Dendritic cell treated with granulocyte-macrophage colony-stimulating factor and Interleukin-4, amounts not matched to agents 40 ng/mL and 50 ng/mL, for 4 days (primary cell): ENCODE measurements around the gene GPR25.

Experiments
- H3K27ac Mint-ChIP-seq: one replicate; pipeline ENCODE4 v1.8.0; 2022; ENCODE audit warnings: mild to moderate bottlenecking, mixed read lengths
- H3K27me3 Mint-ChIP-seq: one replicate; pipeline ENCODE4 v1.8.0; 2022; ENCODE audit warnings: mild to moderate bottlenecking, mixed read lengths
- H3K36me3 Mint-ChIP-seq: one replicate; pipeline ENCODE4 v1.8.0; 2022; ENCODE audit warnings: low read depth, mixed read lengths
- H3K4me1 Mint-ChIP-seq: one replicate; pipeline ENCODE4 v1.8.0; 2022; ENCODE audit warnings: low read depth, mixed read lengths
- H3K4me3 Mint-ChIP-seq: one replicate; pipeline ENCODE4 v1.8.0; 2022; ENCODE audit warnings: mild to moderate bottlenecking, moderate library complexity, mixed read lengths
- H3K9me3 Mint-ChIP-seq: one replicate; pipeline ENCODE4 v1.8.0; 2022; ENCODE audit warnings: mixed read lengths
- intact Hi-C: fragments of 100-400 bp; cut with micrococcal nuclease; formaldehyde crosslinking; loops from one replicate; pipeline ENCODE4 v1.15.0; 2022

Gene GPR25

GRCh38 chr1:200894712-200895442, 22.1 kb downstream of the GPR25 start, which contains the start of gene INAVA:
INAVA (plus strand) TSS chr1:200894900; CDS start chr1:200898401, 3,501 bp downstream.
- no peaks in the 10 kb centered on the region for H3K9me3 Mint-ChIP-seq
- peaks cover 42% of the 10 kb centered on the region for H3K4me1 Mint-ChIP-seq
- H3K27me3 Mint-ChIP-seq, result peaks cover 36% of the 10 kb centered on the region
- no peak within 1 kb of the TSS for H3K4me3 Mint-ChIP-seq
- H3K27ac Mint-ChIP-seq, result no peak within 1 kb of the TSS
- no peaks in the 10 kb centered on the region for H3K36me3 Mint-ChIP-seq
- intact Hi-C loops, result no loop called here

- Mint-ChIP-seq H3K27ac (no peak overlapping the region), H3K27me3 (peaks cover 30% of the 10 kb centered on the region), H3K4me1 (peaks cover 39% of the 10 kb centered on the region), H3K4me3 (no peak overlapping the region), H3K9me3 (no peaks in the 10 kb centered on the region), H3K36me3 (no peaks in the 10 kb centered on the region)
- intact Hi-C loops, result no loop called here
Observed at GRCh38 chr1:200895443-200895789, 22.6 kb downstream of the GPR25 start.

- intact Hi-C loops, result no loop called here
- no peaks in the 10 kb centered on the region for H3K9me3 Mint-ChIP-seq
- no peak overlapping the region for H3K27ac Mint-ChIP-seq
- peaks cover 34% of the 10 kb centered on the region for H3K4me1 Mint-ChIP-seq
- no peaks in the 10 kb centered on the region for H3K36me3 Mint-ChIP-seq
- H3K4me3 Mint-ChIP-seq, result no peak overlapping the region
- peaks cover 25% of the 10 kb centered on the region for H3K27me3 Mint-ChIP-seq
Observed at GRCh38 chr1:200895801-200896530, 23.2 kb downstream of the GPR25 start.

GRCh38 chr1:200896531-200897196, 23.9 kb downstream of the GPR25 start:
- no peak overlapping the region for H3K27ac Mint-ChIP-seq
- H3K4me1 Mint-ChIP-seq, result peaks cover 28% of the 10 kb centered on the region
- H3K27me3 Mint-ChIP-seq, result peaks cover 19% of the 10 kb centered on the region
- no peak overlapping the region for H3K4me3 Mint-ChIP-seq
- no peaks in the 10 kb centered on the region for H3K36me3 Mint-ChIP-seq
- H3K9me3 Mint-ChIP-seq, result no peaks in the 10 kb centered on the region
- intact Hi-C loops, result no loop called here

GRCh38 chr1:200897259-200897658, 24.5 kb downstream of the GPR25 start:
- Mint-ChIP-seq H3K27ac (no peak overlapping the region), H3K36me3 (no peaks in the 10 kb centered on the region), H3K9me3 (no peaks in the 10 kb centered on the region), H3K4me3 (no peak overlapping the region), H3K4me1 (peaks cover 22% of the 10 kb centered on the region), H3K27me3 (peaks cover 13% of the 10 kb centered on the region)
- intact Hi-C loops, result no loop called here

GRCh38 chr1:200899015-200899386, 26.2 kb downstream of the GPR25 start:
- Mint-ChIP-seq H3K27ac (no peak overlapping the region), H3K4me3 (no peak overlapping the region), H3K36me3 (no peaks in the 10 kb centered on the region), H3K9me3 (no peaks in the 10 kb centered on the region), H3K4me1 (peaks cover 16% of the 10 kb centered on the region), H3K27me3 (no peaks in the 10 kb centered on the region)
- intact Hi-C loops, result no loop called here

GRCh38 chr1:200899451-200899915, 26.7 kb downstream of the GPR25 start:
- Mint-ChIP-seq H3K36me3 (no peaks in the 10 kb centered on the region), H3K4me3 (no peak overlapping the region), H3K4me1 (peaks cover 16% of the 10 kb centered on the region), H3K9me3 (no peaks in the 10 kb centered on the region), H3K27me3 (no peaks in the 10 kb centered on the region), H3K27ac (no peak overlapping the region)
- intact Hi-C loops, result no loop called here

- intact Hi-C loops, result no loop called here
- Mint-ChIP-seq H3K36me3 (no peaks in the 10 kb centered on the region), H3K4me1 (peaks cover 16% of the 10 kb centered on the region), H3K4me3 (no peak overlapping the region), H3K27ac (no peak overlapping the region), H3K27me3 (no peaks in the 10 kb centered on the region), H3K9me3 (no peaks in the 10 kb centered on the region)
Observed at GRCh38 chr1:200899954-200900867, 27.4 kb downstream of the GPR25 start.

GRCh38 chr1:200900877-200901276, 28.1 kb downstream of the GPR25 start:
- Mint-ChIP-seq H3K9me3 (no peaks in the 10 kb centered on the region), H3K36me3 (no peaks in the 10 kb centered on the region), H3K4me1 (peaks cover 16% of the 10 kb centered on the region), H3K4me3 (no peak overlapping the region), H3K27me3 (no peaks in the 10 kb centered on the region), H3K27ac (no peak overlapping the region)
- intact Hi-C loops, result no loop called here

GRCh38 chr1:200901350-200901749, 28.6 kb downstream of the GPR25 start:
- Mint-ChIP-seq H3K27me3 (no peaks in the 10 kb centered on the region), H3K9me3 (no peaks in the 10 kb centered on the region), H3K4me3 (no peak overlapping the region), H3K27ac (no peak overlapping the region), H3K36me3 (no peaks in the 10 kb centered on the region), H3K4me1 (peaks cover 16% of the 10 kb centered on the region)
- intact Hi-C loops, result no loop called here

GRCh38 chr1:200901796-200902444, 29.1 kb downstream of the GPR25 start:
- Mint-ChIP-seq H3K27ac (no peak overlapping the region), H3K4me3 (no peak overlapping the region), H3K36me3 (no peaks in the 10 kb centered on the region), H3K27me3 (no peaks in the 10 kb centered on the region), H3K4me1 (peaks cover 16% of the 10 kb centered on the region), H3K9me3 (no peaks in the 10 kb centered on the region)
- intact Hi-C loops, result no loop called here

- no peak overlapping the region for H3K4me3 Mint-ChIP-seq
- H3K36me3 Mint-ChIP-seq, result no peaks in the 10 kb centered on the region
- H3K27ac Mint-ChIP-seq, result no peak overlapping the region
- intact Hi-C loops, result no loop called here
- peaks cover 24% of the 10 kb centered on the region for H3K4me1 Mint-ChIP-seq
- H3K9me3 Mint-ChIP-seq, result no peaks in the 10 kb centered on the region
- H3K27me3 Mint-ChIP-seq, result no peaks in the 10 kb centered on the region
Observed at GRCh38 chr1:200903793-200904192, 31.0 kb downstream of the GPR25 start.

- no peaks in the 10 kb centered on the region for H3K36me3 Mint-ChIP-seq
- no peak overlapping the region for H3K27ac Mint-ChIP-seq
- no peak overlapping the region for H3K4me3 Mint-ChIP-seq
- no peaks in the 10 kb centered on the region for H3K9me3 Mint-ChIP-seq
- peaks cover 15% of the 10 kb centered on the region for H3K4me1 Mint-ChIP-seq
- no peaks in the 10 kb centered on the region for H3K27me3 Mint-ChIP-seq
- intact Hi-C loops, result no loop called here
Observed at GRCh38 chr1:200904772-200905171, 32.0 kb downstream of the GPR25 start.
